Measurements from ENCODE around the gene NAA10.

NAA10 gene

GRCh38 chrX:153909024-153909979 is 25.5 kb downstream of the NAA10 start:
- peaks cover 37% of the 10 kb centered on the region for H3K9me3 Mint-ChIP-seq
- peaks cover 12% of the 10 kb centered on the region for H3K4me1 Mint-ChIP-seq
- no peak for TF ChIP-seq CTCF (IDR thresholded peaks at IDR 0.05)
- peak; percentile 68 for DNase-seq
- H3K27ac Mint-ChIP-seq: no peak overlapping the region
- H3K27me3 Mint-ChIP-seq (ENCODE audit: low read depth, poor library complexity): no peaks in the 10 kb centered on the region
- H3K4me3 Mint-ChIP-seq: no peak overlapping the region
- H3K36me3 Mint-ChIP-seq (ENCODE audit: low read depth): no peaks in the 10 kb centered on the region

- no peak for DNase-seq
- H3K4me1 Mint-ChIP-seq: peaks cover 20% of the 10 kb centered on the region
- no peaks in the 10 kb centered on the region for H3K36me3 Mint-ChIP-seq (ENCODE audit: low read depth)
- no peak for TF ChIP-seq CTCF (IDR thresholded peaks at IDR 0.05)
- no peak overlapping the region for H3K4me3 Mint-ChIP-seq
- H3K27ac Mint-ChIP-seq: no peak overlapping the region
- no peaks in the 10 kb centered on the region for H3K27me3 Mint-ChIP-seq (ENCODE audit: low read depth, poor library complexity)
- H3K9me3 Mint-ChIP-seq: peaks cover 39% of the 10 kb centered on the region
These were observed 26.5 kb downstream of the NAA10 start for GRCh38 chrX:153908219-153908860.

GRCh38 chrX:153907456-153907855 is 27.4 kb downstream of the NAA10 start:
- Mint-ChIP-seq H3K27ac (no peak overlapping the region), H3K4me1 (peaks cover 24% of the 10 kb centered on the region), H3K4me3 (no peak overlapping the region), H3K36me3 (ENCODE audit: low read depth) (no peaks in the 10 kb centered on the region), H3K9me3 (peaks cover 47% of the 10 kb centered on the region), H3K27me3 (ENCODE audit: low read depth, poor library complexity) (no peaks in the 10 kb centered on the region)
- DNase-seq: no peak
- no peak for TF ChIP-seq CTCF (IDR thresholded peaks at IDR 0.05)

- TF ChIP-seq CTCF (IDR thresholded peaks at IDR 0.05): no peak
- H3K4me3 Mint-ChIP-seq: no peak overlapping the region
- H3K27ac Mint-ChIP-seq: no peak overlapping the region
- no peaks in the 10 kb centered on the region for H3K36me3 Mint-ChIP-seq (ENCODE audit: low read depth)
- H3K27me3 Mint-ChIP-seq (ENCODE audit: low read depth, poor library complexity): no peaks in the 10 kb centered on the region
- peaks cover 46% of the 10 kb centered on the region for H3K9me3 Mint-ChIP-seq
- DNase-seq: no peak
- peaks cover 28% of the 10 kb centered on the region for H3K4me1 Mint-ChIP-seq
These were observed 28.5 kb downstream of the NAA10 start for GRCh38 chrX:153906126-153906917.

GRCh38 chrX:153905481-153906095 is 29.2 kb downstream of the NAA10 start:
- Mint-ChIP-seq H3K9me3 (peaks cover 49% of the 10 kb centered on the region), H3K4me1 (peaks cover 35% of the 10 kb centered on the region), H3K27ac (no peak overlapping the region), H3K27me3 (ENCODE audit: low read depth, poor library complexity) (no peaks in the 10 kb centered on the region), H3K36me3 (ENCODE audit: low read depth) (no peaks in the 10 kb centered on the region), H3K4me3 (no peak overlapping the region)
- DNase-seq: no peak
- TF ChIP-seq CTCF (IDR thresholded peaks at IDR 0.05): no peak
